H1 (cell line): ENCODE measurements around the gene TSHZ2. TPM values are rescaled to one million over a fixed set of nuclear protein-coding genes. Genes with fewer than 3 reads are reported as not detected.

Experiments
- CTCF ChIA-PET: fragments of 300-600 bp; sonication (Branson Sonifier 250); formaldehyde crosslinking; loops from one replicate; lab custom pipeline; 2021; ENCODE audit not compliant: partially characterized antibody; lab: Charles Lee
- POLR2A ChIA-PET: fragments of 300-600 bp; sonication (Branson Sonifier 250); formaldehyde crosslinking; loops from one replicate; lab custom pipeline; 2021; ENCODE audit warnings: inconsistent platforms; ENCODE audit not compliant: partially characterized antibody; lab: Charles Lee
- DNase-seq, 2 experiments: peaks; one replicate each; pipeline versions ENCODE4 v3.0.0 to v3.0.0-alpha.2; 2010 to 2022; ENCODE audit warnings: low spot score in 2 of 2, low read depth in 1 of 2, mixed read lengths in 1 of 2
- FAIRE-seq: peaks from 2 replicates; lab custom pipeline; 2011; peaks lifted over from hg19 to GRCh38; lab: Jason Lieb, UNC
- H2AFZ ChIP-seq: 2 replicates; pipeline ENCODE4 v1.8.1; 2012; ENCODE audit warnings: low read length, inconsistent platforms
- H2AK5ac ChIP-seq: 2 replicates; pipeline ENCODE4 v1.6.1; 2013; ENCODE audit warnings: low read depth, low read length
- H2BK120ac ChIP-seq: replicated peaks from 2 replicates; pipeline ENCODE3; 2013; ENCODE audit warnings: low read depth, low read length, inconsistent platforms
- H2BK12ac ChIP-seq: 2 replicates; pipeline ENCODE4 v1.6.1; 2013; ENCODE audit warnings: low read depth, low read length
- H2BK15ac ChIP-seq: 2 replicates; pipeline ENCODE4 v1.6.1; 2013; ENCODE audit warnings: low read length
- H2BK20ac ChIP-seq: 2 replicates; pipeline ENCODE4 v1.6.1; 2013; ENCODE audit warnings: low read length
- H2BK5ac ChIP-seq: 2 replicates; pipeline ENCODE4 v1.6.1; 2013; ENCODE audit warnings: low read depth, low read length
- H3K14ac ChIP-seq: 2 replicates; pipeline ENCODE4 v1.6.1; 2013; ENCODE audit warnings: inconsistent platforms; ENCODE audit not compliant: insufficient read length
- H3K18ac ChIP-seq: 2 replicates; pipeline ENCODE4 v1.6.1; 2013; ENCODE audit warnings: low read length; ENCODE audit errors: extremely low read depth
- H3K23ac ChIP-seq: 2 replicates; pipeline ENCODE4 v1.6.1; 2013; ENCODE audit warnings: inconsistent platforms; ENCODE audit not compliant: insufficient read length
- H3K23me2 ChIP-seq: 2 replicates; pipeline ENCODE4 v1.6.1; 2013; ENCODE audit warnings: low read depth, low read length
- H3K27ac ChIP-seq: 2 replicates; pipeline ENCODE4 v1.6.1; 2011; ENCODE audit warnings: low read depth, low read length, inconsistent platforms
- H3K27me3 ChIP-seq, 4 experiments: replicated peaks in 1 of 4; 1 replicate in 1 of 4; 2 replicates in 3 of 4; pipeline versions ENCODE4 v1.6.1 to v1.8.1; 2011 to 2013; ENCODE audit warnings: low read length in 3 of 4, mild to moderate bottlenecking in 3 of 4, inconsistent platforms in 2 of 4, mixed read lengths in 2 of 4, moderate library complexity in 1 of 4; ENCODE audit not compliant: control insufficient read depth in 3 of 4, insufficient read depth in 3 of 4; ENCODE audit errors: extremely low read depth in 1 of 4
- H3K36me3 ChIP-seq, 4 experiments: 2 replicates each; pipeline versions ENCODE4 v1.6.1 to v1.8.1; 2011 to 2013; ENCODE audit warnings: mild to moderate bottlenecking in 4 of 4, low read length in 3 of 4, moderate library complexity in 2 of 4, control low read depth in 1 of 4, inconsistent platforms in 1 of 4; ENCODE audit not compliant: insufficient read depth in 4 of 4, control insufficient read depth in 2 of 4
- H3K4ac ChIP-seq: replicated peaks from 2 replicates; pipeline ENCODE3; 2013; ENCODE audit warnings: low read length, low read depth, mixed read lengths, inconsistent platforms; ENCODE audit not compliant: insufficient read length
- H3K4me1 ChIP-seq, 4 experiments: replicated peaks in 1 of 4; 1 replicate in 1 of 4; 2 replicates in 3 of 4; pipeline versions ENCODE4 v1.6.1 to v1.8.1; 2011 to 2013; ENCODE audit warnings: low read length in 3 of 4, inconsistent platforms in 2 of 4, mixed read lengths in 1 of 4; ENCODE audit not compliant: insufficient read depth in 4 of 4, control insufficient read depth in 3 of 4
- H3K4me2 ChIP-seq, 2 experiments: 2 replicates each; pipeline versions ENCODE4 v1.6.1 to v1.8.1; 2011 to 2013; ENCODE audit warnings: low read depth in 2 of 2, low read length in 2 of 2, control low read depth in 1 of 2, inconsistent platforms in 1 of 2, mild to moderate bottlenecking in 1 of 2; ENCODE audit not compliant: insufficient read depth in 1 of 2
- H3K4me3 ChIP-seq, 4 experiments: fragments of 200-600, 300-600 bp in 1 of 4; sonication (generic), shearing (Covaris generic), sonication (Bioruptor Twin) in 1 of 4; 2 replicates each; pipeline versions ENCODE4 v1.5.1 to v1.8.1; 2011 to 2016; ENCODE audit warnings: low read length in 4 of 4, low read depth in 3 of 4, control low read depth in 2 of 4, inconsistent platforms in 2 of 4, mild to moderate bottlenecking in 2 of 4, mixed read lengths in 1 of 4, moderate library complexity in 1 of 4; ENCODE audit not compliant: insufficient read depth in 2 of 4; ENCODE audit errors: extremely low read depth in 1 of 4
- H3K56ac ChIP-seq: replicated peaks from 2 replicates; pipeline ENCODE3; 2013; ENCODE audit warnings: low read depth, mild to moderate bottlenecking, mixed read lengths, low read length, inconsistent platforms; ENCODE audit not compliant: insufficient read length
- H3K79me1 ChIP-seq: 2 replicates; pipeline ENCODE4 v1.6.1; 2013; ENCODE audit warnings: low read depth, low read length, control low read depth
- H3K79me2 ChIP-seq, 2 experiments: 2 replicates each; pipeline versions ENCODE4 v1.6.1 to v1.8.1; 2012 to 2013; ENCODE audit warnings: low read length in 2 of 2, mild to moderate bottlenecking in 2 of 2, inconsistent platforms in 1 of 2; ENCODE audit not compliant: insufficient read depth in 2 of 2, control insufficient read depth in 1 of 2
- H3K9ac ChIP-seq, 4 experiments: replicated peaks in 1 of 4; 1 replicate in 1 of 4; 2 replicates in 3 of 4; pipeline versions ENCODE4 v1.6.1 to v1.8.1; 2011 to 2013; ENCODE audit warnings: low read depth in 3 of 4, low read length in 3 of 4, control low read depth in 2 of 4, mild to moderate bottlenecking in 2 of 4, moderate library complexity in 2 of 4, inconsistent platforms in 1 of 4; ENCODE audit errors: extremely low read depth in 1 of 4
- H3K9me3 ChIP-seq, 2 experiments: 2 replicates each; pipeline versions ENCODE4 v1.6.1 to v1.8.1; 2012 to 2013; ENCODE audit warnings: mild to moderate bottlenecking in 2 of 2, moderate library complexity in 2 of 2, control low read depth in 1 of 2, inconsistent platforms in 1 of 2, low read depth in 1 of 2, low read length in 1 of 2, mixed read lengths in 1 of 2; ENCODE audit not compliant: insufficient read depth in 2 of 2
- H4K20me1 ChIP-seq, 2 experiments: replicated peaks in 1 of 2; 2 replicates each; pipeline versions ENCODE3 to v1.8.1; 2011 to 2013; ENCODE audit warnings: inconsistent platforms in 2 of 2, low read length in 2 of 2, mild to moderate bottlenecking in 1 of 2; ENCODE audit not compliant: insufficient read depth in 2 of 2, control insufficient read depth in 1 of 2
- H4K5ac ChIP-seq: 2 replicates; pipeline ENCODE4 v1.6.1; 2013; ENCODE audit warnings: low read length, low read depth, mixed read lengths, inconsistent platforms; ENCODE audit not compliant: insufficient read length
- H4K8ac ChIP-seq: 2 replicates; pipeline ENCODE4 v1.8.0; 2013; ENCODE audit warnings: mild to moderate bottlenecking, moderate library complexity, low read length, inconsistent platforms; ENCODE audit not compliant: insufficient read depth; ENCODE audit errors: extremely low read depth
- H4K91ac ChIP-seq: replicated peaks from 2 replicates; pipeline ENCODE3; 2013; ENCODE audit warnings: low read length, mixed read lengths, inconsistent platforms; ENCODE audit not compliant: insufficient read length
- CEBPB ChIP-seq: IDR thresholded peaks from 2 replicates; pipeline ENCODE4 v1.6.1; 2012; ENCODE audit warnings: low read depth, low read length
- EGR1 ChIP-seq: IDR thresholded peaks from 2 replicates; pipeline ENCODE4 v1.6.1; 2011; ENCODE audit warnings: low read depth, low read length, borderline replicate concordance
- SIRT6 ChIP-seq: IDR thresholded peaks from one replicate; pipeline ENCODE4 v1.7.1; 2012; ENCODE audit warnings: low read length, inconsistent platforms
- SUZ12 ChIP-seq: fragments of 200-600 bp; sonication (generic); IDR thresholded peaks from 2 replicates; pipeline ENCODE4 v1.6.1; 2012; ENCODE audit warnings: mild to moderate bottlenecking, inconsistent platforms, low read length, moderate library complexity, mixed read lengths
- TAF7 ChIP-seq: optimal IDR thresholded peaks from 2 replicates; pipeline ENCODE3; 2011; ENCODE audit warnings: low read depth, mild to moderate bottlenecking, inconsistent platforms, low read length, moderate library complexity, borderline replicate concordance
- TCF12 ChIP-seq: IDR thresholded peaks from 2 replicates; pipeline ENCODE4 v1.6.1; 2011; ENCODE audit warnings: low read depth, mild to moderate bottlenecking, low read length
- USF2 ChIP-seq: IDR thresholded peaks from 2 replicates; pipeline ENCODE4 v1.6.1; 2011; ENCODE audit warnings: low read length, improper control_type of control experiment
- WGBS, 2 experiments: shearing (Covaris generic) in 1 of 2; methylation state at CpG; one replicate each; pipeline versions ENCODE4 v1.1.6 to v1.1.7; 2013 to 2015; ENCODE audit warnings: low lambda C conversion rate in 2 of 2, mixed read lengths in 2 of 2, inconsistent platforms in 1 of 2, low coverage in 1 of 2, missing lambda C conversion rate in 1 of 2; ENCODE audit not compliant: insufficient replicate concordance in 2 of 2, insufficient coverage in 1 of 2, insufficient read length in 1 of 2; ENCODE audit errors: extremely low coverage in 1 of 2, missing lambda C conversion rate in 1 of 2; 5-methylcytosine and 5-hydroxymethylcytosine counted together
- polyA plus RNA-seq, 7 experiments: library from polyadenylated mRNA; depleted of rRNA in 3 of 7; stranded (reverse) in 5 of 7; unstranded in 2 of 7; fragments of >200 nt in 5 of 7; fragments of 200-250 nt in 2 of 7; gene quantifications; 1 replicate in 5 of 7; 2 replicates in 1 of 7; 4 replicates in 1 of 7; pipeline versions ENCODE4 v1.2.1 to v1.2.3, GENCODE V29; 2011 to 2013; ENCODE audit warnings: missing spikeins in 2 of 7, mixed read lengths in 2 of 7
- total RNA-seq: library from RNA; stranded (reverse); fragmentation: NEBNext Ultra II Directional; extraction: Animal tissue kit (Norgen Biotek cat#: 25700); gene quantifications from 2 replicates; pipeline ENCODE4 v1.2.1, GENCODE V29; 2021

Gene TSHZ2
- total and polyA plus RNA-seq, 2 of the 8 experiments (the other 6 are each of a cell fraction or from before 2014, with no cell fraction given) = 0.14 to 0.30 TPM

GRCh38 chr20:53243152-53243551, 271.0 kb downstream of the TSHZ2 start:
- H3K9ac ChIP-seq = no peak overlapping the region
- no peak overlapping the region for H2AK5ac ChIP-seq
- H4K20me1 ChIP-seq = no peaks in the 10 kb centered on the region
- no peak overlapping the region for H3K27ac ChIP-seq
- H3K18ac ChIP-seq = no peak overlapping the region
- H3K4ac ChIP-seq = no peak overlapping the region
- no peak overlapping the region for H2BK15ac ChIP-seq
- ChIA-PET POLR2A (no interaction called here), CTCF (interaction anchor here (0.6 to 1.0 kb wide), 2 partner anchors 25 to 116 kb away, joined by 3 read pairs; no protein-coding TSS in a partner anchor)
- no peak for FAIRE-seq
- H3K4me2 ChIP-seq = no peak overlapping the region
- H2BK12ac ChIP-seq = no peak overlapping the region
- H3K79me2 ChIP-seq = no peaks in the 10 kb centered on the region
- no peak overlapping the region for H2BK5ac ChIP-seq
- H3K4me1 ChIP-seq = peaks cover 0 to 1% (median 0%) of the 10 kb centered on the region in 4 experiments; a peak in 1 of 7 replicates
- no peaks in the 10 kb centered on the region for H3K23me2 ChIP-seq
- no peaks in the 10 kb centered on the region for H3K27me3 ChIP-seq
- no peak overlapping the region for H2BK120ac ChIP-seq
- H4K91ac ChIP-seq = no peak overlapping the region
- no peak overlapping the region for H2AFZ ChIP-seq
- no peak overlapping the region for H3K4me3 ChIP-seq
- no peak overlapping the region for H3K23ac ChIP-seq
- WGBS, 2 experiments = 90% methylated on average over 3 of the region's 3 CpGs; no CpG with 5 or more reads in 1 of the 2 experiments
- H3K9me3 ChIP-seq = no peaks in the 10 kb centered on the region
- no peaks in the 10 kb centered on the region for H3K36me3 ChIP-seq
- no peak overlapping the region for H3K14ac ChIP-seq
- H4K5ac ChIP-seq = no peak overlapping the region
- H3K56ac ChIP-seq = no peak overlapping the region
- DNase-seq = no peak
- no peaks in the 10 kb centered on the region for H3K79me1 ChIP-seq
- no peak overlapping the region for H4K8ac ChIP-seq
- no peak overlapping the region for H2BK20ac ChIP-seq
- TF ChIP-seq SIRT6 (no peak), TAF7 (no peak), CEBPB (no peak), SUZ12 (no peak), EGR1 (no peak), USF2 (no peak), TCF12 (no peak)
